ENCODE data around the gene GSTO1.

Gene GSTO1

GRCh38 chr10:104274762-104275721 is 20.4 kb downstream of the GSTO1 start:
- no peak for DNase-seq (ENCODE audit: low read depth in 2 of 2)

- DNase-seq (ENCODE audit: low read depth in 2 of 2): no peak
Observed at GRCh38 chr10:104276192-104276591, 21.5 kb downstream of the GSTO1 start.

GRCh38 chr10:104277785-104278184 is 23.1 kb downstream of the GSTO1 start:
- no peak for DNase-seq (ENCODE audit: low read depth in 2 of 2)

GRCh38 chr10:104279550-104280259 is 25.0 kb downstream of the GSTO1 start:
- no peak for DNase-seq (ENCODE audit: low read depth in 2 of 2)

GRCh38 chr10:104281694-104282093 is 27.0 kb downstream of the GSTO1 start:
- DNase-seq (ENCODE audit: low read depth in 2 of 2): no peak

GRCh38 chr10:104284846-104285245 is 30.2 kb downstream of the GSTO1 start:
- DNase-seq (ENCODE audit: low read depth in 2 of 2): no peak

GRCh38 chr10:104286939-104287338 is 32.2 kb downstream of the GSTO1 start:
- no peak for DNase-seq (ENCODE audit: low read depth in 2 of 2)

GRCh38 chr10:104288355-104288754 is 33.7 kb downstream of the GSTO1 start:
- no peak for DNase-seq (ENCODE audit: low read depth in 2 of 2)

- DNase-seq (ENCODE audit: low read depth in 2 of 2): peak; percentile 79 to 80
Observed at GRCh38 chr10:104291439-104291951, 36.8 kb downstream of the GSTO1 start.

- DNase-seq (ENCODE audit: low read depth in 2 of 2): no peak
Observed at GRCh38 chr10:104293011-104293410, 38.3 kb downstream of the GSTO1 start.

- DNase-seq (ENCODE audit: low read depth in 2 of 2): no peak
Observed at GRCh38 chr10:104293781-104294321, 39.2 kb downstream of the GSTO1 start.

GRCh38 chr10:104296687-104297436 is 42.2 kb downstream of the GSTO1 start:
- DNase-seq (ENCODE audit: low read depth in 2 of 2): no peak

GRCh38 chr10:104297697-104298660 is 43.3 kb downstream of the GSTO1 start:
- no peak for DNase-seq (ENCODE audit: low read depth in 2 of 2)

GRCh38 chr10:104299031-104299904 is 44.6 kb downstream of the GSTO1 start:
- no peak for DNase-seq (ENCODE audit: low read depth in 2 of 2)

GRCh38 chr10:104300002-104300735 is 45.5 kb downstream of the GSTO1 start:
- no peak for DNase-seq (ENCODE audit: low read depth in 2 of 2)

- DNase-seq (ENCODE audit: low read depth in 2 of 2): no peak
Observed at GRCh38 chr10:104300736-104301292, 46.1 kb downstream of the GSTO1 start.

GRCh38 chr10:104301907-104302690 is 47.4 kb downstream of the GSTO1 start:
- no peak for DNase-seq (ENCODE audit: low read depth in 2 of 2)
